ENCODE data around the gene GNA14. TPM values are rescaled to one million over a fixed set of nuclear protein-coding genes. Genes with fewer than 3 reads are reported as not detected.
"Not testable (repeated sequence)": the region's sequence is repeated elsewhere in the genome, so short reads cannot be mapped to it uniquely, and the experiment has no call there.

Gene GNA14
- 17.6 TPM for total RNA-seq
- polyA plus RNA-seq = 8.8 TPM

DNA sequence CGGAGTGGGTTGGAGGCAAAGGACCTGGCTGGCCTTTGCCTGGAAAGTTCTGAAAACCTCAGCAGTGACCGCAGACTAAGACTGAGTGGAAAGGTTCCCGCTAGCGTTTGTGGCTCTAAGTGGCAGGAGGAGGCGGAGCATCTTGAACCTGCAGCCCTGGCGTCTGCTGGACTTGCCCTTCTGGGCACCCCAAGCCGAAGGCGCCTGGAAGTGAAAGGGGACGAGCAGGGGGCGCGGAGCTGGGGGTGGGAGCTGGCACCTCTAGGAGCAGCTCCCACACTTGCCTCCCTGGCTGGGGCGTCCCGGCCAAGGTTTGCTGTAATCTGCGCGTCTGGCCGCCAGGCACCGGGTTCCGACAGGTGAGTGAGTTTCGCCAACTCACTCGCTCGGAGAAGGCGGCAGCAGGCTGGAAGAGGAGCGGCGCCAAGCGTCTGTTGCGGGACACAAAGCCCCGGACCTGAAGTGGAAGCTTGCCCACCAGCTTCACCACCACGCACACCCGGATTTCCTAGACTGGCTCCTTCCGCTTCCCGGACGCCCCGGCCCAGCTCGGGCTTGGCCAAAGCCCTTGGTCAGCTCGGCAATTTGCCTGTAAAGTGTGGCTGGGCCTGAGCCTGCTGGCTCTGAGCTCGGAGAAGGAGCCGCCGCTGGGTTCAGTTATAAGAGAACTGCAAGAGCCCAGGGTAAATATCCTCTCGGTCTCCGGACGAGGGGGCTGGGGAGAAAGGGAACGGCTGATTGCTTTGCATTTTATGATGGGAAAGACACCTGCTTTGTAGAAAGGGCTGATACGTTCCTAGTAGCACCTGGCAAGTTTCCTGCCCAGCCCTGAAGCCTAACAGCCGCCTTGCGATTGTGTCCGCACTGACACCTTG, at the start of gene GNA14:
GNA14 (minus strand) TSS at position 89 of the 875 bp plus-strand sequence. CDS start 529 bp downstream, outside the sequence.
- Histone ChIP-seq H3K4me3 (ENCODE audit: low read depth, low read length) (peak within 1 kb of the TSS; percentile 52), H3K27ac (ENCODE audit: low read depth) (no peak within 1 kb of the TSS), H3K36me3 (ENCODE audit: insufficient read depth) (no peaks in the 10 kb centered on the region), H3K4me1 (ENCODE audit: insufficient read depth) (peaks cover 2% of the 10 kb centered on the region)
- WGBS = 3% methylated on average over 46 of the region's 46 CpGs
- DNase-seq (ENCODE audit: extremely low spot score) = no peak

DNA sequence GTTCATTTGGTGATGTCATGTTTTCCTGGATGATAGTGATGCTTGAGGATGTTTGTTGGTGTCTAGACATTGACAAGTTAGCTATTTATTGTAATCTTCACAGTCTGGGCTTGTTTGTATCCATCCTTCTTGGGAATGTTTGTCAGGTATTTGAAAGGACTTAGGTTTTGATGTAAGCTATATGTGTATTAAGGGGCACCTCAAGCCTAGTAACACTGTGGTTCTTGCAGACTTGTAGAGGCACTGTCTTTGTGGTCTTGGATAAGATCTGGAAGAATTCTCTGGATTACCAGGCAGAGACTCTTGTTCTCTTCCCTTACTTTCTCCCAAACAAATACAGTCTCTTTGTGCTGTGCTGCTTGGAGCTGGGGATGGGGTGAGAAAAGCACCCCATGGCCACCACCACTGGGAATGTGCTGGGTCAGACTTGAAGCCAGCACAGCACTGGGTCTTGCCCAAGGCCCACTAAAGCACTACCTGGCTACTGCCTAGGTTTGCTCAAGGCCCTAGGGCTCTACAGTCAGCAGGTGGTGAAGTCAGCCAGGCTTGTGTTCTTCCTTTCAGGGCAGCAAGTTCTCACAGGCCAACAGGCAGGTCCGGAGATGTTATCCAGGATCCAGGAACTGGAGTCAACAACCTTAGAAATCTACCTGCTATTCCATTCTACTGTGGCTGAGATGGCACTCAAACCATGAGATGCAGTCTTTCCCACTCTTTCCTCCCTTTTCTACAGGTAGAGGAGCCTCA, 49.3 kb upstream of the GNA14 start:
- no peak overlapping the region for H3K27ac ChIP-seq (ENCODE audit: low read depth)
- no peaks in the 10 kb centered on the region for H3K4me1 ChIP-seq (ENCODE audit: insufficient read depth)
- WGBS = 86% methylated on average over 1 of the region's 1 CpG
- H3K4me3 ChIP-seq (ENCODE audit: low read depth, low read length) = no peak overlapping the region
- DNase-seq (ENCODE audit: extremely low spot score) = no peak
- H3K36me3 ChIP-seq (ENCODE audit: insufficient read depth) = no peaks in the 10 kb centered on the region

DNA sequence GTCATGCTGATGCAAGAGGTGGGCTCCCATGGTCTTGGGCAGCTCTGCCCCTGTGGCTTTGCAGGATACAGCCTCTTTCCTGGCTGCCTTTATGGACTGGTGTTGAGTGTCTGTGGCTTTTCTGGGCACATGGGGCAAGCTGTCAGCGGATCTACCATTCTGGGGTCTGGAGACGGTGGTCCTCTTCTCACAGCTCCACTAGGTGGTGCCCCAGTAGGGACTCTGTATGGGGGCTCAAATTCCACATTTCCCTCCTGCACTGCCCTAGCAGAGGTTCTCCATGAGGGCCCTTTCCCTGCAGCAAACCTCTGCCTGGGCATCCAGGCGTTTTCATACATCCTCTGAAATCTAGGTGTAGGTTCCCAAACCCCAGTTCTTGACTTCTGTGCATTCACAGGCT, 42.6 kb upstream of the GNA14 start:
- DNase-seq (ENCODE audit: extremely low spot score); H3K4me3 ChIP-seq (ENCODE audit: low read depth, low read length); H3K27ac ChIP-seq (ENCODE audit: low read depth); H3K4me1 ChIP-seq (ENCODE audit: insufficient read depth); H3K36me3 ChIP-seq (ENCODE audit: insufficient read depth): not testable (repeated sequence)
- WGBS = 94% methylated on average over 3 of the region's 3 CpGs

DNA sequence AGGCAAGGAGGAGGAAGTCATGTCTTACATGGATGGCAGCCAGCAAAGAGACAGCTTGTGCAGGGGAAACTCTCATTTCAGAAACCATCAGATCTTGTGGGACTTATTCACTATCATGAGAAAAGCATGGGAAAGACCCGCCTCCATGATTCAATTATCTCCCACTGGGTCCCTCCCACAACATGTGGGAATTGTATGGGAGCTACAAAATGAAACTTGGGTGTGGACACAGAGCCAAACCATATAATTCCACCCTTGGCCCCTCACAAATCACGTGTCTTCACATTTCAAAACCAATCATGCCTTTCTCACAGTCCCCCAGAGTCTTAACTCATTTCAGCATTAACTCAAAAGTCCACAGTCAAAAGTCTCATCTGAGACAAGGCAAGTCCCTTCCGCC, 42.0 kb upstream of the GNA14 start:
- not testable (repeated sequence) for DNase-seq (ENCODE audit: extremely low spot score); H3K4me1 ChIP-seq (ENCODE audit: insufficient read depth); H3K27ac ChIP-seq (ENCODE audit: low read depth); H3K36me3 ChIP-seq (ENCODE audit: insufficient read depth); H3K4me3 ChIP-seq (ENCODE audit: low read depth, low read length)
- WGBS = 75% methylated on average over 3 of the region's 3 CpGs

DNA sequence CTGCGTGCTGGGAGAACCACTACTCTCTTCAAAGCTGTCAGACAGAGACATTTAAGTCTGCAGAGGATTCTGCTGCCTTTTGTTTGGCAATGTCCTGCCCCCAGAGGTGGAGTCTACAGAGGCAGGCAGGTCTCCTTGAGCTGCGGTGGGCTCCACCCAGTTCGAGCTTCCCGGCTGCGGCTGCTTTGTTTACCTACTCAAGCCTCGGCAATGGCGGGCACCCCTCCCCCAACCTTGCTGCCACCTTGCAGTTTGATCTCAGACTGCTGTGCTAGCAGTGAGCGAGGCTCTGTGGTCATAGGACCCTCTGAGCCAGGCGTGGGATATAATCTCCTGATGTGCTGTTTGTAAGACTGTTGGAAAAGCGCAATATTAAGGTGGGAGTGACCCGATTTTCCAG, 39.6 kb upstream of the GNA14 start:
- H3K4me3 ChIP-seq (ENCODE audit: low read depth, low read length); H3K27ac ChIP-seq (ENCODE audit: low read depth); H3K36me3 ChIP-seq (ENCODE audit: insufficient read depth); DNase-seq (ENCODE audit: extremely low spot score); H3K4me1 ChIP-seq (ENCODE audit: insufficient read depth): not testable (repeated sequence)
- 94% methylated on average over 11 of the region's 11 CpGs for WGBS

DNA sequence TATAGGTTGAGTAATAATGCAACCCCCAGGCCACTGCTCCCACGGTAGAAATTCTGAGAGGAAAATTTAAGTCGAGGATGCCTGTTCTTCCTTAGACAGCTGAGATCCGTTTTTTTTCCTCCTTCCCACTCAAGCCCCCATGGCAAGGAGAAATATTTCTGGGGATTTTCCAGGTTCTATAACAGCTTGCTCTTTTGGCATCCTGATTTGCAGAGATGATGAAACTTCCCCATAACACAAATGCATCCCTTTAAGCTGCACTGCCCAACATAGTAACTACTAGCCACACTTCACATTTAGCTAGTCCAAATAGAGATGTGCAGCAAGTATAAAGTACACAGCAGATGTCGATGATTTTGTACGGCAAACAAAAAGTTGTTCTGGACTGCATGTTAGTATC, 32.5 kb upstream of the GNA14 start:
- DNase-seq (ENCODE audit: extremely low spot score) = no peak
- no peaks in the 10 kb centered on the region for H3K4me1 ChIP-seq (ENCODE audit: insufficient read depth)
- 71% methylated on average over 5 of the region's 5 CpGs for WGBS
- H3K36me3 ChIP-seq (ENCODE audit: insufficient read depth) = no peaks in the 10 kb centered on the region
- no peak overlapping the region for H3K27ac ChIP-seq (ENCODE audit: low read depth)
- no peak overlapping the region for H3K4me3 ChIP-seq (ENCODE audit: low read depth, low read length)

DNA sequence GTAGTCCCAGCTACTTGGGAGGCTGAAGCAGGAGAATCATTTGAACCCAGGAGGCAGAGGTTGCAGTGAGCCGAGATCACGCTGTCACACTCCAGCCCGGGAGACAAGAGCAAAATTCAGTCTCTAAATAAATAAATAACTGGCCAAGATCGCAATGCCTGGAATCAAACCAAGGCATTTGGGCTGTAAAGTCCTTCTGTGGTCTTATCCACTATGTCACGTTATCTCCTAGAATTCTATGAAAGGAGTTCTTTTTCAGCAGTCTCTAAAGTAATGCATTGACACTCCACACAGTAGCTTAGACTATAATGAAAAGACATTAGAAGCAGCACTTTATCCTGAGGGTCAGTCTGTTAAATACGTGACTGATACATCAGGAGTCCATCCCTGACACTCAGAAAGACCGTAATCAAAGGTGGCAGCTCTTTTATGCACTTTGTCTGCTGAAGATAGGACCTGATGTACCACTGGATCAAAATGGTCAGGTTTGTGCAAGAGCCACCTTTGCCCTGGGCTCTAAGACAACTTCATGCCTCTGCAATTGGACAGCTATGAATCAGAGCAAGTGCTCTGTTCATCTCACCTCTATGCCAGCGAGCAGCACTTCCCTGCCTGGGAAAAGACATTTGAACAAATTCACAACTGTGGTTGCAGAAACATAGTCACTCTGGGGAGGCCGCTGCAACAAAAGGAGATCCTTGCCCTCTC, 31.7 kb upstream of the GNA14 start:
- Histone ChIP-seq H3K36me3 (ENCODE audit: insufficient read depth) (no peaks in the 10 kb centered on the region), H3K4me3 (ENCODE audit: low read depth, low read length) (no peak overlapping the region), H3K27ac (ENCODE audit: low read depth) (no peak overlapping the region), H3K4me1 (ENCODE audit: insufficient read depth) (no peaks in the 10 kb centered on the region)
- WGBS = 63% methylated on average over 9 of the region's 9 CpGs
- DNase-seq (ENCODE audit: extremely low spot score) = no peak

DNA sequence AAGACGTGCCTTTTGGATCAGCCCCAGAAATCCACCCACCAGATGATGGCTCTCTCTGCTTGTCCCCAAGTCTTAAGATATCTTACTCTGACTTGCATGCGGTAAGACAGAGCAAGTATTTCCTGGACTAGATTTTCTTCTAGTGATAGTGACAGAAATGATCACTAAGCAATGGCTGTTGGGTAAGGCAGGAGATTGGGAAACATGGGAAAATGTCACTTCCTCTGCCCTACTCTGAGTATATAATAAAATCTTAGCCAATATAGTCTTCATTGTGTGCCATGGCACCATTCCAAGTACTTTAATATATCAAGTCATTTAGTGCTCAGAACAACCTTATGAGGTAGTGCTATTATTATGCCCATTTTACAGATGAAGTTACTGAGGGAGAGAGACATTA, 31.0 kb upstream of the GNA14 start:
- Histone ChIP-seq H3K4me1 (ENCODE audit: insufficient read depth) (no peaks in the 10 kb centered on the region), H3K27ac (ENCODE audit: low read depth) (no peak overlapping the region), H3K4me3 (ENCODE audit: low read depth, low read length) (no peak overlapping the region), H3K36me3 (ENCODE audit: insufficient read depth) (no peaks in the 10 kb centered on the region)
- WGBS = 65% methylated on average over 2 of the region's 2 CpGs
- DNase-seq (ENCODE audit: extremely low spot score) = no peak

DNA sequence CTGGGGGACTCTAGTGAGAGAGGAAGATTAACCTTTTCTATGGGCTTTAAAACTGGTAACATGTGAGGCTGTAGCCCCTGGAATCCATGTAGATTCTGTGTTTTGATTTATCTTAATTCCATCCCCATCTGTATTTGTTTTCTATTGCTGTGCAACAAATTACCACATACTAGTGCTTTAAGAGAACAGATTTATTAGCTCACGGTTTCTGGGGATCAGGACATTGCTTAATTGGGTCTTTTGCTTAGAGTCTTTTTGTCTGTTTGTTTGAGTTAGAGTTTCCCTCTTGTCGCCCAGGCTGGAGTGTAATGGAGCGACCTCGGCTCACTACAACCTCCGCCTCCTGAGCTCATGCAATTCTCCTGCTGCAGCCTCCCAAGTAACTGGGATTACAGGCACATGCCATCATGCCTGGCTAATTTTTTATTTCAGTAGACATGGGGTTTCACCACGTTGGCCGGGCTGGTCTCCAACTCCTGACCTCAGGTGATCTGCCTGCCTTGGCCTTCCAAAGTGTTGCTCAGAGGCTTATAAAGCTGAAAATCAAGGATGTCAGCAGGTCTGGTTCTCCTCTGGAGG, 29.9 kb upstream of the GNA14 start:
- WGBS = 53% methylated on average over 7 of the region's 7 CpGs
- DNase-seq (ENCODE audit: extremely low spot score) = no peak
- no peak overlapping the region for H3K4me3 ChIP-seq (ENCODE audit: low read depth, low read length)
- H3K27ac ChIP-seq (ENCODE audit: low read depth) = no peak overlapping the region
- H3K36me3 ChIP-seq (ENCODE audit: insufficient read depth) = no peaks in the 10 kb centered on the region
- H3K4me1 ChIP-seq (ENCODE audit: insufficient read depth) = no peaks in the 10 kb centered on the region

DNA sequence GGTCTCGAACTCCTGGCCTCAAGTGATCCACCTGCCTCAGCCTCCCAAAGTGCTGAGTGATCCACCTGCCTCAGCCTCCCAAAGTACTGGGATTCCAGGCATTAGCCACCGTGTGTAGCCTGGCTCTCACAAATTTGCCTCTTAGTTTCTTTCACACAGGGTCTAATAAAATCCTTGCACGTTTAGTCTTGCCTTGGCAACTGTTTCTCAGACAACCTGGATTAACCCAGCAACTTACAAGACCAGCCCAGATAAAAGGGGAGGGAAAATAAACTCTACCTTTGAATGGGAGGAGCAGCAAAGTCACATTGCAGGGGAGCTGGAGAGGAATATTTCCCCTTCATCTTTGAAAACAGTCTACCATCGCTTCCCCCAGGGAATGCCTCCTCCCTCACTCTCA, 29.3 kb upstream of the GNA14 start:
- no peak for DNase-seq (ENCODE audit: extremely low spot score)
- H3K27ac ChIP-seq (ENCODE audit: low read depth) = no peak overlapping the region
- WGBS = 69% methylated on average over 4 of the region's 4 CpGs
- H3K4me3 ChIP-seq (ENCODE audit: low read depth, low read length) = no peak overlapping the region
- no peaks in the 10 kb centered on the region for H3K4me1 ChIP-seq (ENCODE audit: insufficient read depth)
- no peaks in the 10 kb centered on the region for H3K36me3 ChIP-seq (ENCODE audit: insufficient read depth)

DNA sequence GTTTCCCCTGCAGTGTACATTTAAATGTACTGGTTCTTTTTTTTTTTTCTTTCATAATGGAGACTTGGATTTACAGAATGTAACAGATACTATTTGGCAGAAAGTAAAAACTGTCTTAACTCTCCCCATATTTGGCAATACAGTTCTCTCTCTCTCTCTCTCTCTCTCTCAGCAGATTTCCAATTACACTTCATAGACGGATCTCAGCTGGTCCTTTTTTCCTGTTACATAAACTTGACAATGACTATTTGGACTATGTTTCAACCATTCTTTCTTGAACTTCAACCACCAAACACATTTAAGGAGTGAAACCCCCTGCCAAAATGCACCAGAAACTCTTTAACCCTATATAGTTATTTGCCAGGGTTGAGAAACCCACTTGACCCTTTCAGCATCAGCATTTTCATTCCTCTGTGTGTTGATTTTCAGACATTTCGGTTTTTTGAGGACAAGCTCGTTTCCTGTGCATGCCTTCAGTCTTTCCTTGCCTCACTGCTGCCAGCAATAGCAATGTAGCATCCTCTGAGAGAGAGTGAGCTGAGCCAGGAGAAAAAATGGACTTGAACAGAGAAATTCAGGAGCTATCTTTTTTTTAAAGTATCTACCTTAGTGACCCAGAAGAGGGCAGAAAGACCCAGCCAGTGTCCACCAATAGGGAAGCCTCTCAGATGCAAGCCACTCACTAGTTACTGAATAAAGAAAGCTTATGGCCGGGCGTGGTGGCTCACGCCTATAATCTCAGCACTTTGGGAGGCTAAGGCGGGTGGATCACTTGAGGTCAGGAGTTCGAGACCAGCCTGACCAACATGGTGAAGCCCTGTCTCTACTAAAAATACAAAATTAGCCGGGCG, 26.0 kb upstream of the GNA14 start:
- H3K36me3 ChIP-seq (ENCODE audit: insufficient read depth) = no peaks in the 10 kb centered on the region
- 69% methylated on average over 10 of the region's 10 CpGs for WGBS
- DNase-seq (ENCODE audit: extremely low spot score) = no peak
- H3K27ac ChIP-seq (ENCODE audit: low read depth) = no peak overlapping the region
- no peak overlapping the region for H3K4me3 ChIP-seq (ENCODE audit: low read depth, low read length)
- no peaks in the 10 kb centered on the region for H3K4me1 ChIP-seq (ENCODE audit: insufficient read depth)

DNA sequence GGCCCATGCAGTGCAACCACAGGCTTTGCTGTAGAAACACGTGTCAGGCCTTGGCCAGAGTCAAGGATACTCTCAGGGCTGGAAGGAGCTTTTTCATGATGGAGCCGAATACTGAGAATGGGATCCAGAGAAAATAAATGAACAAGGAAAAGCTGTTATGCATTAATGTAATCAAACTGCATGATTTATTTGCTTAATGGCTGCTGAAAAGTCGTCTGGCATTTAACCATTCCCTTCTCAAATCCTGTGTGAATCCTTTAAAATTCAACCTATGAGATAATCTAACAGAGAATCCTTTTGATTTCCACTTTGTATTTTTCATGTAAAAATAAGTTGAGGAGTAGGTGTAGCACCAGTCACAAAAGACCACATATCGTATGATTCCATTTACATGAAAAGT, 24.1 kb upstream of the GNA14 start:
- Histone ChIP-seq H3K36me3 (ENCODE audit: insufficient read depth) (no peaks in the 10 kb centered on the region), H3K4me3 (ENCODE audit: low read depth, low read length) (no peak overlapping the region), H3K27ac (ENCODE audit: low read depth) (no peak overlapping the region), H3K4me1 (ENCODE audit: insufficient read depth) (no peaks in the 10 kb centered on the region)
- WGBS = 56% methylated on average over 4 of the region's 4 CpGs
- no peak for DNase-seq (ENCODE audit: extremely low spot score)

DNA sequence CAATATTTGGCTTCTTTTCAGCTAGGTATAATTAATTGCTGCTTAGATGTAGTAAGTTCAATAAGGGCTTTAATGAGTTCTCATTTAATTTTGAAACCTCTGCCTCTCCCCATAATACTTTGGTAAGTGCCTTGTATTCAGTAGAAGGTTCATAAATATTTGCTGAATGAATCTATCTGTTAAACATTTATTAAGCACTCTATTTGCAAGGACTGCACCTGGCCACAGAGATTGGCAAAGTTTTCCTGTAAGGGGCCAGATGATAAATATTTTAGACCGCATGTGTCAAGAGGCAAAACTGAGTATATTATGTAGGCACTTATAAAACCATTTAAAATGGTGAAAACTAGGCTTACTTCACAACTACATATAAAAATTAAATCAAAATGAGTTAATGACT, 19.0 kb upstream of the GNA14 start:
- Histone ChIP-seq H3K4me1 (ENCODE audit: insufficient read depth) (no peaks in the 10 kb centered on the region), H3K4me3 (ENCODE audit: low read depth, low read length) (no peak overlapping the region), H3K36me3 (ENCODE audit: insufficient read depth) (no peaks in the 10 kb centered on the region), H3K27ac (ENCODE audit: low read depth) (no peak overlapping the region)
- no peak for DNase-seq (ENCODE audit: extremely low spot score)
- 91% methylated on average over 1 of the region's 1 CpG for WGBS

Data from urinary bladder (tissue), 4 donors.